Measurements from ENCODE around the gene PIP4K2A.

PIP4K2A gene

GRCh38 chr10:22622242-22622806 lies 92.1 kb downstream of the PIP4K2A start:
- DNase-seq = peak in 5 of 56 donors; percentile 16 to 26 (median 22)

- no peak for DNase-seq
These were observed 92.7 kb downstream of the PIP4K2A start for GRCh38 chr10:22621726-22622125.

- no peak for DNase-seq
These were observed 93.4 kb downstream of the PIP4K2A start for GRCh38 chr10:22620929-22621328.

GRCh38 chr10:22620140-22620857 lies 94.1 kb downstream of the PIP4K2A start:
- DNase-seq = peak in 37 of 56 donors; percentile 15 to 88 (median 54)

- no peak for DNase-seq
These were observed 95.3 kb downstream of the PIP4K2A start for GRCh38 chr10:22619101-22619500.

- DNase-seq = no peak
These were observed 96.1 kb downstream of the PIP4K2A start for GRCh38 chr10:22618078-22618785.

GRCh38 chr10:22617516-22617915 lies 96.9 kb downstream of the PIP4K2A start:
- DNase-seq = peak in 3 of 56 donors; percentile 20 to 31 (median 22)

GRCh38 chr10:22617051-22617450 lies 97.3 kb downstream of the PIP4K2A start:
- no peak for DNase-seq

- peak in 54 of 56 donors; percentile 40 to 98 (median 84) for DNase-seq
These were observed 98.4 kb downstream of the PIP4K2A start for GRCh38 chr10:22615819-22616499.

GRCh38 chr10:22615101-22615500 lies 99.3 kb downstream of the PIP4K2A start:
- no peak for DNase-seq

- DNase-seq = no peak
These were observed 101.4 kb downstream of the PIP4K2A start for GRCh38 chr10:22613011-22613410.

- DNase-seq = no peak
These were observed 102.1 kb downstream of the PIP4K2A start for GRCh38 chr10:22612318-22612717.

GRCh38 chr10:22611425-22612115 lies 102.8 kb downstream of the PIP4K2A start:
- no peak for DNase-seq

GRCh38 chr10:22610610-22611009 lies 103.8 kb downstream of the PIP4K2A start:
- no peak for DNase-seq

GRCh38 chr10:22609719-22610465 lies 104.5 kb downstream of the PIP4K2A start:
- no peak for DNase-seq

- DNase-seq = no peak
These were observed 105.1 kb downstream of the PIP4K2A start for GRCh38 chr10:22609251-22609650.

GRCh38 chr10:22607261-22607660 lies 107.1 kb downstream of the PIP4K2A start:
- DNase-seq = no peak

GRCh38 chr10:22606164-22606614 lies 108.2 kb downstream of the PIP4K2A start:
- DNase-seq = peak in 3 of 56 donors; percentile 25 to 41 (median 38)

GRCh38 chr10:22605168-22605567 lies 109.2 kb downstream of the PIP4K2A start:
- no peak for DNase-seq
